Osteoblast (primary cell): ENCODE results near the gene GNG5. TPM values are rescaled to one million over a fixed set of nuclear protein-coding genes. Genes with fewer than 3 reads are reported as not detected.

Experiments
- DNase-seq: peaks from one replicate; pipeline ENCODE4 v3.0.0; 2011; ENCODE audit warnings: low spot score, mixed read lengths; ENCODE audit not compliant: insufficient read length; ENCODE audit errors: missing footprints
- H2AFZ ChIP-seq: 2 replicates; pipeline ENCODE4 v1.6.0; 2011; ENCODE audit warnings: mild to moderate bottlenecking, low read length
- H3K27ac ChIP-seq: 2 replicates; pipeline ENCODE4 v1.5.1; 2011; ENCODE audit warnings: mild to moderate bottlenecking, low read depth, low read length, moderate library complexity
- H3K27me3 ChIP-seq: 2 replicates; pipeline ENCODE4 v1.6.0; 2012; ENCODE audit warnings: mild to moderate bottlenecking, control low read depth, inconsistent platforms, low read length, moderate library complexity; ENCODE audit not compliant: insufficient read depth
- H3K36me3 ChIP-seq: 2 replicates; pipeline ENCODE4 v1.5.1; 2011; ENCODE audit warnings: mild to moderate bottlenecking, low read length, control low read depth, moderate library complexity; ENCODE audit not compliant: insufficient read depth
- H3K4me1 ChIP-seq: 2 replicates; pipeline ENCODE4 v1.5.1; 2011; ENCODE audit warnings: mild to moderate bottlenecking, low read length, control low read depth, moderate library complexity; ENCODE audit not compliant: insufficient read depth
- H3K4me2 ChIP-seq: 2 replicates; pipeline ENCODE4 v1.6.0; 2011; ENCODE audit warnings: mild to moderate bottlenecking, low read length; ENCODE audit not compliant: insufficient read depth
- H3K4me3 ChIP-seq: fragments of 200-600 bp; sonication (generic); 3 replicates; pipeline ENCODE4 v1.5.1; 2012; ENCODE audit warnings: mild to moderate bottlenecking, low read length, inconsistent platforms; ENCODE audit not compliant: insufficient read depth
- H3K79me2 ChIP-seq: 2 replicates; pipeline ENCODE4 v1.6.0; 2012; ENCODE audit warnings: mild to moderate bottlenecking, low read length, control low read depth, inconsistent platforms; ENCODE audit not compliant: insufficient read depth
- H3K9me3 ChIP-seq: 2 replicates; pipeline ENCODE4 v1.5.1; 2011; ENCODE audit warnings: low read depth, low read length, control low read depth
- H4K20me1 ChIP-seq: 2 replicates; pipeline ENCODE4 v1.6.0; 2012; ENCODE audit warnings: mild to moderate bottlenecking, low read length, control low read depth; ENCODE audit not compliant: insufficient read depth
- CTCF ChIP-seq: IDR thresholded peaks from 2 replicates; pipeline ENCODE4 v1.5.1; 2011; ENCODE audit warnings: mild to moderate bottlenecking, low read depth, low read length, moderate library complexity; ENCODE audit errors: extremely low read depth
- total RNA-seq: library from RNA; depleted of rRNA; stranded (reverse); fragments of >200 nt; gene quantifications from 2 replicates; pipeline ENCODE4 v1.2.3, GENCODE V29; 2012

GNG5 gene
- total RNA-seq, 1 donor = 23.5 TPM

- no peak overlapping the region for H3K4me3 ChIP-seq
- no peak overlapping the region for H3K4me2 ChIP-seq
- DNase-seq = no peak
- peaks cover 3% of the 10 kb centered on the region for H3K4me1 ChIP-seq
- peaks cover 74% of the 10 kb centered on the region for H3K36me3 ChIP-seq
- H3K79me2 ChIP-seq = peaks cover 46% of the 10 kb centered on the region
- H3K9me3 ChIP-seq = no peaks in the 10 kb centered on the region
- H2AFZ ChIP-seq = no peak overlapping the region
- H3K27ac ChIP-seq = no peak overlapping the region
- H3K27me3 ChIP-seq = no peaks in the 10 kb centered on the region
- H4K20me1 ChIP-seq = peaks cover 18% of the 10 kb centered on the region
- TF ChIP-seq CTCF = no peak
Observed at GRCh38 chr1:84497631-84498275, 8.6 kb downstream of the GNG5 start.

- TF ChIP-seq CTCF = no peak
- H4K20me1 ChIP-seq = peaks cover 10% of the 10 kb centered on the region
- H2AFZ ChIP-seq = no peak overlapping the region
- no peaks in the 10 kb centered on the region for H3K27me3 ChIP-seq
- no peak overlapping the region for H3K27ac ChIP-seq
- DNase-seq = no peak
- H3K4me1 ChIP-seq = no peaks in the 10 kb centered on the region
- H3K79me2 ChIP-seq = peaks cover 33% of the 10 kb centered on the region
- no peaks in the 10 kb centered on the region for H3K9me3 ChIP-seq
- H3K4me2 ChIP-seq = no peak overlapping the region
- H3K4me3 ChIP-seq = no peak overlapping the region
- peaks cover 82% of the 10 kb centered on the region for H3K36me3 ChIP-seq
Observed at GRCh38 chr1:84496498-84496897, 9.9 kb downstream of the GNG5 start.

DNA sequence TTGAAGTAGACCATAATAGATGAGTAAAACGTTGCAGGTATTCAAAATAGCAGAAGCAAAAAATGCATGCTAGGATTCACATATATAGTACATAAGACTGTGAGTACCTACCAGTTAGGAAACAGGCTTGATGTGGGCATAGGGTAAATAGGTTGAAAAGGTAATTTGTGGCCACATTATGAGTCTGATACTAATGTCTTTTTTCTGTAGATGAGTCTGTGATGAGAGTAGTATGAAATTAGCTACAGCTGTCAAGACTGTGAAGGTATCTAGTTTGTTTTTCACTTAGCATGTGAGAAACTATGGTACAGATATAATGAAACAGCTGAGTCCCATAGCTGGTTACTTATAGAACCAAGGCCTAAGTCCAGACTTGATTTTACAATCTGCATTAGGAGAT, 12.6 kb downstream of the GNG5 start:
- Histone ChIP-seq H3K4me2 (no peak overlapping the region), H3K9me3 (no peaks in the 10 kb centered on the region), H2AFZ (no peak overlapping the region), H4K20me1 (no peaks in the 10 kb centered on the region), H3K4me1 (no peaks in the 10 kb centered on the region), H3K27me3 (no peaks in the 10 kb centered on the region), H3K27ac (no peak overlapping the region), H3K79me2 (peaks cover 13% of the 10 kb centered on the region), H3K4me3 (no peak overlapping the region), H3K36me3 (peaks cover 77% of the 10 kb centered on the region)
- DNase-seq = no peak
- no peak for TF ChIP-seq CTCF

DNA sequence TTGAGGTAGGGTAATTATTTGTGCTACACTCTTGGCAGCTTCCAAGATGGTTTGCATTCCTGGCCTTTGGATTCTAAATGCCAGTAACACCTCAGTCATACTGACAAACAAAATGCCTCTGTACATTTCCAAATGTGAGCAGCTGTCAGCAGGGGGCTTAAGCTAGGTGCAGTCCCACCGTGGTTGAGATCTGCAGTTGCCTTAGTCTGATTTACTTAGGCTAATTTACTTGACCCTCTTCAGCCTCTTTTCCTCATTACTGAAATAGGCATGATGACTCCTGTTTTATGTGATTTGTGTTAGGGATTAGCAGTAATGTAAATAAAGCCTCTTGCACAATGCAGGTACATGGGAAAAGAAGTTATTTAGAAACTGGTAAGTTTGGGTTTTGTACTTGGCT, 13.7 kb downstream of the GNG5 start:
- Histone ChIP-seq H3K4me1 (no peaks in the 10 kb centered on the region), H3K9me3 (no peaks in the 10 kb centered on the region), H2AFZ (no peak overlapping the region), H3K27me3 (no peaks in the 10 kb centered on the region), H3K79me2 (peaks cover 12% of the 10 kb centered on the region), H3K4me3 (no peak overlapping the region), H3K36me3 (peaks cover 67% of the 10 kb centered on the region), H3K27ac (no peak overlapping the region), H4K20me1 (no peaks in the 10 kb centered on the region), H3K4me2 (no peak overlapping the region)
- no peak for TF ChIP-seq CTCF
- no peak for DNase-seq
